Stimulated activated naive B cell treated with anti-CD40 and anti-IgM and Interleukin-4, amounts not matched to agents 10 μg/mL and 1 μg/mL and 100 μg/mL, for 72 hours (primary cell): ENCODE measurements around the gene AKIRIN1.
"Not testable (repeated sequence)": the region's sequence is repeated elsewhere in the genome, so short reads cannot be mapped to it uniquely, and the experiment has no call there.

Experiments used
- ATAC-seq, 2 donors: fragments of 150-1000 bp; cut with Tn5 transposase; replicated peaks; 2 replicates each; pipeline ENCODE4 v1.10.0; 2021; ENCODE audit warnings: moderate library complexity in 1 of 2
- DNase-seq: peaks from one replicate; pipeline ENCODE4 v3.0.0; 2021
- H3K27ac Mint-ChIP-seq: one replicate; pipeline ENCODE4 v1.8.0; 2022; ENCODE audit warnings: mild to moderate bottlenecking, mixed read lengths
- H3K27me3 Mint-ChIP-seq, 2 donors: one replicate each; pipeline ENCODE4 v1.8.0; 2022; ENCODE audit warnings: mixed read lengths in 2 of 2
- H3K36me3 Mint-ChIP-seq, 2 donors: one replicate each; pipeline ENCODE4 v1.8.0; 2022; ENCODE audit warnings: mixed read lengths in 2 of 2, mild to moderate bottlenecking in 1 of 2
- H3K4me1 Mint-ChIP-seq, 2 donors: one replicate each; pipeline ENCODE4 v1.8.0; 2022; ENCODE audit warnings: mixed read lengths in 2 of 2, mild to moderate bottlenecking in 1 of 2
- H3K4me3 Mint-ChIP-seq, 2 donors: one replicate each; pipeline ENCODE4 v1.8.0; 2022; ENCODE audit warnings: mild to moderate bottlenecking in 2 of 2, mixed read lengths in 2 of 2, moderate library complexity in 1 of 2
- H3K9me3 Mint-ChIP-seq, 2 donors: one replicate each; pipeline ENCODE4 v1.8.0; 2022; ENCODE audit warnings: mixed read lengths in 2 of 2, mild to moderate bottlenecking in 1 of 2

AKIRIN1 gene

GRCh38 chr1:39006726-39007645 lies 15.9 kb downstream of the AKIRIN1 start:
- no peaks in the 10 kb centered on the region for H3K9me3 Mint-ChIP-seq

GRCh38 chr1:39014956-39015355 lies 23.9 kb downstream of the AKIRIN1 start:
- not testable (repeated sequence) for H3K9me3 Mint-ChIP-seq, H3K27ac Mint-ChIP-seq, H3K4me3 Mint-ChIP-seq, H3K27me3 Mint-ChIP-seq, H3K4me1 Mint-ChIP-seq, DNase-seq, ATAC-seq
- peaks cover 17 to 19% of the 10 kb centered on the region in 2 donors for H3K36me3 Mint-ChIP-seq

More at GRCh38 chr1:39006726-39007645, 15.9 kb downstream of the AKIRIN1 start:
- Mint-ChIP-seq H3K4me1 (peaks cover 9 to 30% of the 10 kb centered on the region in 2 donors), H3K27ac (peak overlapping the region; percentile 25), H3K36me3 (peaks cover 49 to 55% of the 10 kb centered on the region in 2 donors), H3K27me3 (no peaks in the 10 kb centered on the region), H3K4me3 (no peak overlapping the region)
- DNase-seq (no peak), ATAC-seq (no peak)

GRCh38 chr1:39016604-39017171 lies 25.6 kb downstream of the AKIRIN1 start:
- Mint-ChIP-seq H3K27ac (no peak overlapping the region), H3K9me3 (peaks cover 0 to 2% of the 10 kb centered on the region in 2 donors), H3K36me3 (peaks cover 16 to 18% of the 10 kb centered on the region in 2 donors), H3K4me1 (no peaks in the 10 kb centered on the region), H3K27me3 (no peaks in the 10 kb centered on the region), H3K4me3 (no peak overlapping the region)
- no peak for DNase-seq
- ATAC-seq = no peak

GRCh38 chr1:39017266-39017665 lies 26.2 kb downstream of the AKIRIN1 start:
- H3K4me3 Mint-ChIP-seq = no peak overlapping the region
- no peaks in the 10 kb centered on the region for H3K4me1 Mint-ChIP-seq
- H3K27me3 Mint-ChIP-seq = no peaks in the 10 kb centered on the region
- DNase-seq (no peak), ATAC-seq (no peak)
- no peaks in the 10 kb centered on the region for H3K9me3 Mint-ChIP-seq
- H3K36me3 Mint-ChIP-seq = peaks cover 10 to 13% of the 10 kb centered on the region in 2 donors
- H3K27ac Mint-ChIP-seq = no peak overlapping the region

- H3K4me3 Mint-ChIP-seq, H3K36me3 Mint-ChIP-seq, H3K9me3 Mint-ChIP-seq, H3K4me1 Mint-ChIP-seq, H3K27ac Mint-ChIP-seq, ATAC-seq, H3K27me3 Mint-ChIP-seq, DNase-seq: not testable (repeated sequence)
These were observed 29.4 kb downstream of the AKIRIN1 start for GRCh38 chr1:39020494-39020893.

- Mint-ChIP-seq H3K4me1 (peaks cover 3 to 7% of the 10 kb centered on the region in 2 donors), H3K27ac (no peak overlapping the region), H3K4me3 (no peak overlapping the region), H3K9me3 (no peaks in the 10 kb centered on the region), H3K27me3 (no peaks in the 10 kb centered on the region), H3K36me3 (no peaks in the 10 kb centered on the region)
- DNase-seq = no peak
- no peak for ATAC-seq
These were observed 30.4 kb downstream of the AKIRIN1 start for GRCh38 chr1:39021426-39021825.

- ATAC-seq = no peak
These were observed 32.1 kb downstream of the AKIRIN1 start for GRCh38 chr1:39023140-39023539.

GRCh38 chr1:39026051-39026865 lies 35.2 kb downstream of the AKIRIN1 start, which contains the start of gene NDUFS5:
Gene NDUFS5 (plus strand): TSS chr1:39026350. CDS start chr1:39028725, 2,375 bp downstream.
- DNase-seq = peak; percentile 74

More at GRCh38 chr1:39023140-39023539, 32.1 kb downstream of the AKIRIN1 start:
- Mint-ChIP-seq H3K36me3 (peaks cover 0 to under 1% of the 10 kb centered on the region in 2 donors), H3K4me3 (no peak overlapping the region), H3K27me3 (no peaks in the 10 kb centered on the region), H3K4me1 (peaks cover 3 to 11% of the 10 kb centered on the region in 2 donors), H3K9me3 (no peaks in the 10 kb centered on the region), H3K27ac (no peak overlapping the region)
- no peak for DNase-seq

GRCh38 chr1:39026866-39027507 lies 35.9 kb downstream of the AKIRIN1 start:
- ATAC-seq = no peak
- no peaks in the 10 kb centered on the region for H3K9me3 Mint-ChIP-seq

More at GRCh38 chr1:39026051-39026865, 35.2 kb downstream of the AKIRIN1 start, which contains the start of gene NDUFS5:
- H3K36me3 Mint-ChIP-seq = peaks cover 12 to 18% of the 10 kb centered on the region in 2 donors
- ATAC-seq = peak; percentile 94
- H3K4me3 Mint-ChIP-seq = peak within 1 kb of the TSS; percentile 87 to 90
- H3K9me3 Mint-ChIP-seq = no peaks in the 10 kb centered on the region
- peak within 1 kb of the TSS; percentile 97 for H3K27ac Mint-ChIP-seq
- H3K27me3 Mint-ChIP-seq = no peaks in the 10 kb centered on the region
- H3K4me1 Mint-ChIP-seq = peaks cover 6 to 18% of the 10 kb centered on the region in 2 donors

GRCh38 chr1:39034114-39034654 lies 43.1 kb downstream of the AKIRIN1 start:
- peaks cover 52 to 61% of the 10 kb centered on the region in 2 donors for H3K36me3 Mint-ChIP-seq
- no peak for DNase-seq
- no peak for ATAC-seq

More at GRCh38 chr1:39026866-39027507, 35.9 kb downstream of the AKIRIN1 start:
- peaks cover 19 to 25% of the 10 kb centered on the region in 2 donors for H3K36me3 Mint-ChIP-seq
- H3K4me3 Mint-ChIP-seq = peak overlapping the region; percentile 87 to 90
- peak overlapping the region; percentile 97 for H3K27ac Mint-ChIP-seq
- peaks cover 6 to 18% of the 10 kb centered on the region in 2 donors for H3K4me1 Mint-ChIP-seq
- DNase-seq = no peak
- no peaks in the 10 kb centered on the region for H3K27me3 Mint-ChIP-seq

GRCh38 chr1:39036678-39037077 lies 45.6 kb downstream of the AKIRIN1 start:
- Mint-ChIP-seq H3K36me3 (peaks cover 44 to 53% of the 10 kb centered on the region in 2 donors), H3K27ac (no peak overlapping the region), H3K4me3 (no peak overlapping the region), H3K27me3 (no peaks in the 10 kb centered on the region), H3K4me1 (peaks cover 4 to 6% of the 10 kb centered on the region in 2 donors), H3K9me3 (no peaks in the 10 kb centered on the region)
- DNase-seq (no peak), ATAC-seq (no peak)

More at GRCh38 chr1:39034114-39034654, 43.1 kb downstream of the AKIRIN1 start:
- Mint-ChIP-seq H3K9me3 (no peaks in the 10 kb centered on the region), H3K4me3 (no peak overlapping the region), H3K27me3 (no peaks in the 10 kb centered on the region), H3K27ac (no peak overlapping the region), H3K4me1 (peaks cover 6% of the 10 kb centered on the region in 2 donors)

- Mint-ChIP-seq H3K27me3 (no peaks in the 10 kb centered on the region), H3K9me3 (peaks cover 2 to 7% of the 10 kb centered on the region in 2 donors), H3K4me3 (no peak overlapping the region), H3K27ac (peak overlapping the region; percentile 60), H3K4me1 (peaks cover 13 to 18% of the 10 kb centered on the region in 2 donors), H3K36me3 (peaks cover 23 to 40% of the 10 kb centered on the region in 2 donors)
- ATAC-seq = no peak
- no peak for DNase-seq
These were observed 52.4 kb downstream of the AKIRIN1 start for GRCh38 chr1:39043513-39043912.

- peaks cover 20 to 34% of the 10 kb centered on the region in 2 donors for H3K36me3 Mint-ChIP-seq
- no peak overlapping the region for H3K27ac Mint-ChIP-seq
- peak in 1 of 2 donors; percentile 43 for ATAC-seq
- H3K9me3 Mint-ChIP-seq = peaks cover 2 to 7% of the 10 kb centered on the region in 2 donors
- H3K4me1 Mint-ChIP-seq = peaks cover 13 to 18% of the 10 kb centered on the region in 2 donors
- no peaks in the 10 kb centered on the region for H3K27me3 Mint-ChIP-seq
- DNase-seq = no peak
- H3K4me3 Mint-ChIP-seq = no peak overlapping the region
These were observed 53.7 kb downstream of the AKIRIN1 start for GRCh38 chr1:39044762-39045161.
